Dendritic cell treated with granulocyte-macrophage colony-stimulating factor and Interleukin-4, amounts not matched to agents 40 ng/mL and 50 ng/mL, for 4 days (primary cell): ENCODE data around the gene PAX7.
"Not testable (repeated sequence)": the region's sequence is repeated elsewhere in the genome, so short reads cannot be mapped to it uniquely, and the experiment has no call there.

Source experiments
- H3K27ac Mint-ChIP-seq: one replicate; pipeline ENCODE4 v1.8.0; 2022; ENCODE audit warnings: mild to moderate bottlenecking, mixed read lengths
- H3K27me3 Mint-ChIP-seq: one replicate; pipeline ENCODE4 v1.8.0; 2022; ENCODE audit warnings: mild to moderate bottlenecking, mixed read lengths
- H3K36me3 Mint-ChIP-seq: one replicate; pipeline ENCODE4 v1.8.0; 2022; ENCODE audit warnings: low read depth, mixed read lengths
- H3K4me1 Mint-ChIP-seq: one replicate; pipeline ENCODE4 v1.8.0; 2022; ENCODE audit warnings: low read depth, mixed read lengths
- H3K4me3 Mint-ChIP-seq: one replicate; pipeline ENCODE4 v1.8.0; 2022; ENCODE audit warnings: mild to moderate bottlenecking, moderate library complexity, mixed read lengths
- H3K9me3 Mint-ChIP-seq: one replicate; pipeline ENCODE4 v1.8.0; 2022; ENCODE audit warnings: mixed read lengths
- intact Hi-C: fragments of 100-400 bp; cut with micrococcal nuclease; formaldehyde crosslinking; loops from one replicate; pipeline ENCODE4 v1.15.0; 2022

Gene PAX7

GRCh38 chr1:18630511-18631495 lies at the start of gene PAX7:
Gene PAX7 (plus strand): TSS chr1:18630846. CDS start chr1:18631604, 758 bp downstream.
- Mint-ChIP-seq H3K36me3 (no peaks in the 10 kb centered on the region), H3K4me3 (no peak within 1 kb of the TSS), H3K27ac (no peak within 1 kb of the TSS), H3K4me1 (no peaks in the 10 kb centered on the region), H3K9me3 (no peaks in the 10 kb centered on the region), H3K27me3 (peaks cover 93% of the 10 kb centered on the region)
- intact Hi-C loops, result no loop called here

- intact Hi-C loops, result no loop called here
- H3K4me1 Mint-ChIP-seq, result peaks cover 12% of the 10 kb centered on the region
- no peaks in the 10 kb centered on the region for H3K36me3 Mint-ChIP-seq
- no peak overlapping the region for H3K4me3 Mint-ChIP-seq
- peaks cover 3% of the 10 kb centered on the region for H3K27me3 Mint-ChIP-seq
- H3K9me3 Mint-ChIP-seq, result peaks cover 9% of the 10 kb centered on the region
- no peak overlapping the region for H3K27ac Mint-ChIP-seq
These were observed 49.2 kb upstream of the PAX7 start for GRCh38 chr1:18581420-18581880.

GRCh38 chr1:18582890-18583289 lies 47.8 kb upstream of the PAX7 start:
- H3K9me3 Mint-ChIP-seq, result peaks cover 9% of the 10 kb centered on the region
- H3K4me1 Mint-ChIP-seq, result peaks cover 12% of the 10 kb centered on the region
- no peak overlapping the region for H3K27ac Mint-ChIP-seq
- H3K36me3 Mint-ChIP-seq, result no peaks in the 10 kb centered on the region
- peaks cover 12% of the 10 kb centered on the region for H3K27me3 Mint-ChIP-seq
- H3K4me3 Mint-ChIP-seq, result no peak overlapping the region
- intact Hi-C loops, result no loop called here

GRCh38 chr1:18583326-18583941 lies 47.2 kb upstream of the PAX7 start:
- peaks cover 9% of the 10 kb centered on the region for H3K9me3 Mint-ChIP-seq
- no peak overlapping the region for H3K27ac Mint-ChIP-seq
- intact Hi-C loops, result no loop called here
- peaks cover 12% of the 10 kb centered on the region for H3K4me1 Mint-ChIP-seq
- H3K4me3 Mint-ChIP-seq, result no peak overlapping the region
- peaks cover 12% of the 10 kb centered on the region for H3K27me3 Mint-ChIP-seq
- no peaks in the 10 kb centered on the region for H3K36me3 Mint-ChIP-seq

- H3K4me1 Mint-ChIP-seq, result peaks cover 12% of the 10 kb centered on the region
- H3K4me3 Mint-ChIP-seq, intact Hi-C loops, H3K27ac Mint-ChIP-seq, H3K36me3 Mint-ChIP-seq, H3K9me3 Mint-ChIP-seq: not testable (repeated sequence)
- H3K27me3 Mint-ChIP-seq, result peaks cover 11% of the 10 kb centered on the region
These were observed 44.6 kb upstream of the PAX7 start for GRCh38 chr1:18586016-18586415.

- Mint-ChIP-seq H3K9me3 (no peaks in the 10 kb centered on the region), H3K27me3 (peaks cover 12% of the 10 kb centered on the region), H3K4me3 (no peak overlapping the region), H3K4me1 (peaks cover 12% of the 10 kb centered on the region), H3K27ac (no peak overlapping the region), H3K36me3 (no peaks in the 10 kb centered on the region)
- intact Hi-C loops, result no loop called here
These were observed 42.6 kb upstream of the PAX7 start for GRCh38 chr1:18588093-18588492.

GRCh38 chr1:18592368-18592767 lies 38.3 kb upstream of the PAX7 start:
- H3K9me3 Mint-ChIP-seq, result no peaks in the 10 kb centered on the region
- no peak overlapping the region for H3K4me3 Mint-ChIP-seq
- peaks cover 18% of the 10 kb centered on the region for H3K27me3 Mint-ChIP-seq
- H3K36me3 Mint-ChIP-seq, result no peaks in the 10 kb centered on the region
- no peak overlapping the region for H3K27ac Mint-ChIP-seq
- H3K4me1 Mint-ChIP-seq, result no peaks in the 10 kb centered on the region
- intact Hi-C loops, result no loop called here

- Mint-ChIP-seq H3K36me3 (no peaks in the 10 kb centered on the region), H3K4me3 (no peak overlapping the region), H3K9me3 (no peaks in the 10 kb centered on the region), H3K27me3 (peaks cover 37% of the 10 kb centered on the region), H3K27ac (no peak overlapping the region), H3K4me1 (no peaks in the 10 kb centered on the region)
- intact Hi-C loops, result no loop called here
These were observed 33.2 kb upstream of the PAX7 start for GRCh38 chr1:18597160-18598042.

- intact Hi-C loops, result no loop called here
- Mint-ChIP-seq H3K36me3 (no peaks in the 10 kb centered on the region), H3K9me3 (no peaks in the 10 kb centered on the region), H3K27ac (no peak overlapping the region), H3K4me1 (no peaks in the 10 kb centered on the region), H3K4me3 (no peak overlapping the region), H3K27me3 (peaks cover 34% of the 10 kb centered on the region)
These were observed 31.6 kb upstream of the PAX7 start for GRCh38 chr1:18599086-18599485.

- H3K4me3 Mint-ChIP-seq, result no peak overlapping the region
- H3K4me1 Mint-ChIP-seq, result no peaks in the 10 kb centered on the region
- no peaks in the 10 kb centered on the region for H3K9me3 Mint-ChIP-seq
- intact Hi-C loops, result no loop called here
- H3K27me3 Mint-ChIP-seq, result peaks cover 30% of the 10 kb centered on the region
- H3K27ac Mint-ChIP-seq, result no peak overlapping the region
- no peaks in the 10 kb centered on the region for H3K36me3 Mint-ChIP-seq
These were observed 30.9 kb upstream of the PAX7 start for GRCh38 chr1:18599704-18600103.

- Mint-ChIP-seq H3K4me3 (no peak overlapping the region), H3K9me3 (no peaks in the 10 kb centered on the region), H3K27me3 (peaks cover 25% of the 10 kb centered on the region), H3K36me3 (no peaks in the 10 kb centered on the region), H3K4me1 (no peaks in the 10 kb centered on the region), H3K27ac (no peak overlapping the region)
- intact Hi-C loops, result no loop called here
These were observed 28.0 kb upstream of the PAX7 start for GRCh38 chr1:18602533-18603211.

- H3K27ac Mint-ChIP-seq, result no peak overlapping the region
- H3K4me3 Mint-ChIP-seq, result no peak overlapping the region
- intact Hi-C loops, result no loop called here
- peaks cover 21% of the 10 kb centered on the region for H3K27me3 Mint-ChIP-seq
- H3K36me3 Mint-ChIP-seq, result no peaks in the 10 kb centered on the region
- H3K4me1 Mint-ChIP-seq, result no peaks in the 10 kb centered on the region
- H3K9me3 Mint-ChIP-seq, result no peaks in the 10 kb centered on the region
These were observed 27.3 kb upstream of the PAX7 start for GRCh38 chr1:18603212-18603852.
